GM13976 (cell line): ENCODE results near the gene NECTIN1.

Experiments
- DNase-seq: peaks from one replicate; pipeline ENCODE4 v3.0.0; 2012; ENCODE audit warnings: low spot score
- in situ Hi-C: fragments of 300-500 bp; cut with MboI; formaldehyde crosslinking; loops from one replicate; pipeline ENCODE4 v1.12.0; 2022; ENCODE audit warnings: low sequenced_read_pairs, mixed read lengths, inconsistent platforms; ENCODE audit not compliant: unreplicated experiment
- TF ChIP-seq, protein P1 (sequence below): IDR thresholded peaks from 2 replicates; pipeline ENCODE4 v1.5.1; 2012; ENCODE audit warnings: borderline replicate concordance, mild to moderate bottlenecking; ENCODE audit not compliant: insufficient read depth; ENCODE audit errors: extremely low read depth, missing control alignments, control extremely low read depth

The NECTIN1 gene

DNA sequence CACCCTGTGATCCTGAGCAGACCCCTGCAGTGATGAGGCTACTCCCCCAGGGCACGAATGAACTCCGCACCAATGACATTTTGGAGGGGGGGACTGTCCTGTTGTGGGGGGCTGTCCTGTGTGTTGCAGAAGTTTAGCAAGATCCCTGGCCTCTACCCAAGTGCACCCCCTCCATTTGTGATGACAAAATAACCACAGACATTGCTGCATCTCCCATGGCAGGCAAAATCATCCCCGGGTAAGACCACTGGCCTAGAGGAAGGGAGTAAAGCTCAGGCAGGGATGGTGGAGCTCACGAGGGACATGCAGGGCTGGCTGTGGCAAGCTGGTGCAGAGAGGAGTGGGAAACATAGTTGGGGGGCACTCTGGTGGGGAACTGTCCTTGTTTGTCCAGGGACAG lies 40.6 kb downstream of the NECTIN1 start:
- no peak for DNase-seq
- in situ Hi-C loops: no loop called here
- TF ChIP-seq, protein P1, sequence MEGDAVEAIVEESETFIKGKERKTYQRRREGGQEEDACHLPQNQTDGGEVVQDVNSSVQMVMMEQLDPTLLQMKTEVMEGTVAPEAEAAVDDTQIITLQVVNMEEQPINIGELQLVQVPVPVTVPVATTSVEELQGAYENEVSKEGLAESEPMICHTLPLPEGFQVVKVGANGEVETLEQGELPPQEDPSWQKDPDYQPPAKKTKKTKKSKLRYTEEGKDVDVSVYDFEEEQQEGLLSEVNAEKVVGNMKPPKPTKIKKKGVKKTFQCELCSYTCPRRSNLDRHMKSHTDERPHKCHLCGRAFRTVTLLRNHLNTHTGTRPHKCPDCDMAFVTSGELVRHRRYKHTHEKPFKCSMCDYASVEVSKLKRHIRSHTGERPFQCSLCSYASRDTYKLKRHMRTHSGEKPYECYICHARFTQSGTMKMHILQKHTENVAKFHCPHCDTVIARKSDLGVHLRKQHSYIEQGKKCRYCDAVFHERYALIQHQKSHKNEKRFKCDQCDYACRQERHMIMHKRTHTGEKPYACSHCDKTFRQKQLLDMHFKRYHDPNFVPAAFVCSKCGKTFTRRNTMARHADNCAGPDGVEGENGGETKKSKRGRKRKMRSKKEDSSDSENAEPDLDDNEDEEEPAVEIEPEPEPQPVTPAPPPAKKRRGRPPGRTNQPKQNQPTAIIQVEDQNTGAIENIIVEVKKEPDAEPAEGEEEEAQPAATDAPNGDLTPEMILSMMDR: no peak

DNA sequence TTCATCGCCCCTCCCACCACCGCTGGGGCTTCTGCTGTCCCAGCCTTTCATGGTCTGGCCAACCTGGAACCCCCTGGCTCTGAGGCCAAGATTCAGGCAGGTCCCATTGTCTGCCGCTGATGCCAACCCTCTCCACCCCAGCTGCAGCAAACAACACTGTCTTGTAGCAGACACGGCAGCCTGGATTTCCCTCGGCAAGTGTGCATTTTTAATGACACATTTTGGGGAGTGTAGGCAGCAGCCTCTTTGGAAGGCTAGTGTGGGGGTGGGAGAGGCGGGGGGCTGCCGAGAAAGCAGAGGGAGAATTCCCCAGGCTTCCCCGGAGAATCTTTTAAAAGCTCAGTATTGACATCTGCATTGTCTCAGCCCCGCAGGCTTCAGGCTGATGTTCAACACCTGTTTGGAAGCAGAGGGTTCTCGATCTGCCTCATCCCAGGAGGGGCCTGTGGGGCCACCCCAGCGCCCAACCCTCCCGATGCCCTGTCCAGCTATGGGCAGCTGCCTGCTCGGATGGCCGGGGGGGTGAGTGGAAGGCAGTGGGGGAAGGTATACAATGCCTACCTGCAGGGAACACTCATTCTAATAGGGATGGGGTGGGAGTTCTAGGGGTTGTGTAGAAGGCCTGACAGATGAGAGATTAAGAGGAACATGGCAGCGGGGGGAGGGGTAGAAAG lies 41.5 kb downstream of the NECTIN1 start:
- TF ChIP-seq, protein P1: no peak
- DNase-seq: no peak
- in situ Hi-C loops: no loop called here

DNA sequence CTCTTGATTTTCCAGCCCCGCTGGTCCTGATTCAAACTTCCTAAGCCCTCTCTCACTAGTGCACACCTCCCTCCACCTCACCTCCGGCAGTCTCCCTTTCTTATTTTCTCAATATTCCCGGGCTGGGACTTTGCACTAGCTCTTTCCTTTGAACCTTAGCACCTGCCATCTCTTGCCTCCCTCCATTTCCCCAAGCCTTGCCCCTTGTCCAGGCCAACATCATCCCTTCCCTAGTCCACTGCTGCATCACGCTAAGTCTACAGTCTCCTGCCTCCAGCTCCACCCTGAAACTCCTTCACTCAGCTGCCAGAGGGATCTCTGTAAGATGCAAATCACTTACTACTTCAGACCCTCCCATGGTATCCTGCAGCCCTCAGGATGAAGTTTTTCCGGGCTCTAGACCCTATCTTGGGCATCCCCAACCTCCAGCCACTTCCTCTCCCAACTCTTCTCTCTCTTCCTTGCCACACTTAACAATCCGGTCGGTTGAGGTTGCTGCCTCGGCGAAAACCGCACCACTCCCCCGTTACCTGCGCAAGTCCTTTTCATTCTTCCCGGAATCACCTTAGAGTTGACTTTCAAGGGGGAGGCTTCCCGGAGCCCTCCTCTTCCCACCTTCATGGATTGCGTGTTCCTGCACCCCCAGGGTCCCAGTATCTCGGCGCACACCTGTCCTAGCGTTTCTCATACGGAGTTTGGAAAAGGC lies 42.7 kb downstream of the NECTIN1 start:
- in situ Hi-C loops: no loop called here
- no peak for DNase-seq
- TF ChIP-seq, protein P1: no peak

DNA sequence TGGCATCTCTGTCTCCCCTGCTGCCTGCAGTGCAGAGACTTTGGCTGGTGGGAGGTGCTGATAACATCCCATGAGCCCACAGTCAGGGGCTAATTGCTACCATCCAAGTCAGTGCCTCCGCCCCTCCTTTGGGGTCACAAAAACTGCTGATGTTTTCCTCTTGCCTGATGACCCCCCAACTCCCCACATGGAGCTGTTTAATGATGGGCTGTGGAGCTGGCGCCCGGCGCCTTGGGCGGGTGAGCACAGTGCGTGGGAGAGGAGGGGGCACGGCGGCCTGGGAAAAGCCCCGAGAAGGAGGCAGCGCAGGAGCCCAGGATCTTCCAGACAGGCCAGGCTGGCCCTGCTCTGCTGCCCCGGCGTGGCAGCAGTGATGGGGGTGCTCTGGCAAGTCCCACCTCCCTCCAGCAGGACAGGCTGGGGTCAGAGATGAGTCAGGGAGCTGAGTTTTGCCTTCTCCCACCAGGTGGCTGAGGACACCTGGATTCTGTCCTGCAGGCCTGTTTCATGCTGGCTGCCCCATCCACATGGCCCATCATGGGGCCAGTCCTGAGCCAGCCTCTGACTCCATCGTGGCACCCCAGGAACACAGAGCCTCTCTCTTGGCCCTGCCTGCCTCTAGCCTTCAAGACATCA lies 43.8 kb downstream of the NECTIN1 start:
- in situ Hi-C loops: no loop called here
- DNase-seq: no peak
- TF ChIP-seq, protein P1: no peak

DNA sequence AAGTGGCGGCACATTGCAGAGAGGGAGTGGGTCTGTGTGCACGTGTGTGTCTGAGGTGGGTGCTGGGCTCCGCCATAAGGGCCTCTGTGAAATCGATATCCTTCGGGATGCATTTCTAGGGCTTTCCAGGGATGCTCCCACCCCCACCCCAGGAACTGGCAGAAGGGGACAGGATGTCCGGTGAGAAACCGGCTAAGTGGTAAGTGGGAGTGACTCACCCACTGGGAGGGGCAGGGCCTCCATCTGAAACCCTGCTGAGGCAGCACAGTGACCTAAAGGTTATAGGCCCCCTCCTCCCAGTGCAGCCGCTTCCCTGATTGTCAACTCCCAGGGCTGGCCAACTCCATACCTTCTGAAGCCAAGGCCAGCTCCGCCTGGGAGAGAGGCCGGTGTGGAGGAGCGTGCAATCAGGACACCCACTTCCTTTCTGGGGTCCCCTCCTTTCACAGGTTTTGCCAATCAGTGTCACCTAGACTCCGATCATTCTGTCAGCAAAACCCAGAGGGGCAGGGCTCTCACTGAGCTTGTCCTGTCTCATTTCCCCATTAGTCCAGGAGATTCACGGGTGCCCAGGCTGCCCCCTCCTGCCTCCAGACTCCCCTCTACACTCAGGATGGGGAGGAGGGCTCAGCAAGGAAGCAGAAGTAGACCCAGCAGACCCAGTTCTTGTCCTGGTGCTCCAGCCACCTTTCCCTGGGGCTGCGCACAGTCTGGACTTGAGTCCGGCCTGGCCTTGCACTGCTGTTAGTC lies 44.5 kb downstream of the NECTIN1 start:
- TF ChIP-seq, protein P1: no peak
- no peak for DNase-seq
- in situ Hi-C loops: no loop called here

DNA sequence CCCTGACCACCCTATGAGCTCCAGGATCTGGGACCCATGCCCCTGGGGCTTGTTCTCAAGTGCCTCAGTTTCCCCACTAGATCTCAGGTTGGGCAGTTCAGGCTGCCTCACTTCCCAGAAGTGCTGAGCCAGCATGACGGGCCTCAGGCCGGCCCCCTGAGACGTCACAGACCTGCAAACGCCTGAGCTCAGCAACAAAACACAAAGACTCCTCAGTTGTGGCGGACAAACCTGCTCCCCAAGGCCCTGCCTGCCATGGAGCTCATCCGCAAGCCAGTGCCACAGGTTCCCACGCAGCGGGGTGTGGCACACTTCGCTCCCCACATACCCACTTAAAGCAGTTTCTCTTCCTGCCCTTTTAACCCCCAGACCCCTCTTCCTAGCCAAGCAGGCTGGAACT lies 45.2 kb downstream of the NECTIN1 start:
- DNase-seq: no peak
- TF ChIP-seq, protein P1: no peak
- in situ Hi-C loops: no loop called here
